ENCODE measurements around the gene TMEM141.
"Not testable (repeated sequence)": the region's sequence is repeated elsewhere in the genome, so short reads cannot be mapped to it uniquely, and the experiment has no call there.

The TMEM141 gene

GRCh38 chr9:136796238-136796774 lies 5.2 kb downstream of the TMEM141 start, which contains the start of gene CCDC183:
TSS of gene CCDC183 (plus strand) at chr9:136796338. CDS start at chr9:136796398, 60 bp downstream.
- DNase-seq, result no peak

GRCh38 chr9:136796775-136797347 lies 5.7 kb downstream of the TMEM141 start:
- DNase-seq, result not testable (repeated sequence)

GRCh38 chr9:136798708-136799078 lies 7.5 kb downstream of the TMEM141 start:
- DNase-seq, result no peak

GRCh38 chr9:136799079-136799853 lies 8.1 kb downstream of the TMEM141 start:
- DNase-seq, result no peak

GRCh38 chr9:136799854-136800657 lies 8.9 kb downstream of the TMEM141 start:
- DNase-seq, result peak; percentile 76

- DNase-seq, result no peak
Measured at GRCh38 chr9:136802321-136802720, 11.2 kb downstream of the TMEM141 start.

GRCh38 chr9:136803009-136803550 lies 11.9 kb downstream of the TMEM141 start:
- DNase-seq, result not testable (repeated sequence)

- no peak for DNase-seq
Measured at GRCh38 chr9:136803551-136804508, 12.7 kb downstream of the TMEM141 start.

- DNase-seq, result no peak
Measured at GRCh38 chr9:136804509-136805206, 13.5 kb downstream of the TMEM141 start.

GRCh38 chr9:136805207-136805740 lies 14.1 kb downstream of the TMEM141 start:
- no peak for DNase-seq

- no peak for DNase-seq
Measured at GRCh38 chr9:136806067-136806466, 14.9 kb downstream of the TMEM141 start.

- DNase-seq, result no peak
Measured at GRCh38 chr9:136806631-136807201, 15.6 kb downstream of the TMEM141 start.

GRCh38 chr9:136807281-136808074 lies 16.3 kb downstream of the TMEM141 start, which contains the start of gene RABL6:
TSS of gene RABL6 (plus strand) at chr9:136807948. CDS start at chr9:136808197, 249 bp downstream.
- no peak for DNase-seq

- no peak for DNase-seq
Measured at GRCh38 chr9:136808075-136808805, 17.1 kb downstream of the TMEM141 start.

GRCh38 chr9:136808806-136809158 lies 17.6 kb downstream of the TMEM141 start:
- DNase-seq, result no peak

- no peak for DNase-seq
Measured at GRCh38 chr9:136814725-136815421, 23.7 kb downstream of the TMEM141 start.

- DNase-seq, result no peak
Measured at GRCh38 chr9:136815422-136815782, 24.3 kb downstream of the TMEM141 start.
